ENCODE data around the gene LRRC1. TPM values are rescaled to one million over a fixed set of nuclear protein-coding genes. Genes with fewer than 3 reads are reported as not detected.

LRRC1 gene
- total and polyA plus RNA-seq, 8 donors, result 5.2 to 11.6 (median 7.6) TPM

GRCh38 chr6:53761036-53761435 lies 33.8 kb upstream of the LRRC1 start:
- WGBS, 2 donors, result 47 to 51% methylated on average over 1 of the region's 1 CpG
- Histone ChIP-seq H3K9me3 (no peaks in the 10 kb centered on the region), H3K27ac (no peak overlapping the region), H3K36me3 (no peaks in the 10 kb centered on the region), H3K4me3 (no peak overlapping the region), H3K4me1 (no peaks in the 10 kb centered on the region), H3K27me3 (no peaks in the 10 kb centered on the region)
- intact Hi-C loops (cut with DNase I), result no loop called here
- TF ChIP-seq CTCF (IDR thresholded peaks at IDR 0.05), result no peak
- DNase-seq (no peak), ATAC-seq (no peak), FAIRE-seq (no peak)

GRCh38 chr6:53765270-53765669 lies 29.5 kb upstream of the LRRC1 start:
- Histone ChIP-seq H3K36me3 (no peaks in the 10 kb centered on the region), H3K4me3 (no peak overlapping the region), H3K4me1 (no peaks in the 10 kb centered on the region), H3K9me3 (no peaks in the 10 kb centered on the region), H3K27me3 (no peaks in the 10 kb centered on the region), H3K27ac (no peak overlapping the region)
- DNase-seq (no peak), ATAC-seq (no peak), FAIRE-seq (no peak)
- TF ChIP-seq CTCF (IDR thresholded peaks at IDR 0.05), result no peak
- intact Hi-C loops (cut with DNase I), result no loop called here
- WGBS, 2 donors, result 95 to 96% methylated on average over 3 of the region's 3 CpGs

GRCh38 chr6:53766930-53767329 lies 27.9 kb upstream of the LRRC1 start:
- intact Hi-C loops (cut with DNase I), result no loop called here
- ATAC-seq, result no peak

GRCh38 chr6:53767941-53768340 lies 26.9 kb upstream of the LRRC1 start:
- 69 to 70% methylated on average over 4 of the region's 4 CpGs for WGBS, 2 donors
- ATAC-seq (no peak), DNase-seq (peak in 1 of 6 donors; percentile 8), FAIRE-seq (no peak)
- no peaks in the 10 kb centered on the region for H3K4me1 ChIP-seq
- no peak overlapping the region for H3K27ac ChIP-seq
- H3K4me3 ChIP-seq, result no peak overlapping the region
- no peaks in the 10 kb centered on the region for H3K9me3 ChIP-seq
- H3K36me3 ChIP-seq, result no peaks in the 10 kb centered on the region
- H3K27me3 ChIP-seq, result no peaks in the 10 kb centered on the region
- no peak for TF ChIP-seq CTCF (IDR thresholded peaks at IDR 0.05)
- intact Hi-C loops (cut with DNase I), result no loop called here

More at GRCh38 chr6:53766930-53767329, 27.9 kb upstream of the LRRC1 start:
- FAIRE-seq, result no peak
- Histone ChIP-seq H3K4me3 (no peak overlapping the region), H3K9me3 (no peaks in the 10 kb centered on the region), H3K27ac (no peak overlapping the region), H3K27me3 (no peaks in the 10 kb centered on the region), H3K4me1 (no peaks in the 10 kb centered on the region), H3K36me3 (no peaks in the 10 kb centered on the region)
- no peak for TF ChIP-seq CTCF (IDR thresholded peaks at IDR 0.05)
- no peak for DNase-seq

GRCh38 chr6:53768636-53769035 lies 26.2 kb upstream of the LRRC1 start:
- H3K4me1 ChIP-seq, result no peaks in the 10 kb centered on the region
- H3K4me3 ChIP-seq, result no peak overlapping the region
- no peak for TF ChIP-seq CTCF (IDR thresholded peaks at IDR 0.05)
- 70 to 86% methylated on average over 2 of the region's 2 CpGs for WGBS, 2 donors
- H3K27me3 ChIP-seq, result no peaks in the 10 kb centered on the region
- no peak for DNase-seq
- no peak for FAIRE-seq
- no peaks in the 10 kb centered on the region for H3K9me3 ChIP-seq
- no peak overlapping the region for H3K27ac ChIP-seq
- intact Hi-C loops (cut with DNase I), result no loop called here
- H3K36me3 ChIP-seq, result no peaks in the 10 kb centered on the region
- ATAC-seq, result no peak

Data from pancreas (tissue), 10 donors.